ENCODE results near the gene MAP3K12.
"Not testable (repeated sequence)": the region's sequence is repeated elsewhere in the genome, so short reads cannot be mapped to it uniquely, and the experiment has no call there.

The MAP3K12 gene

DNA sequence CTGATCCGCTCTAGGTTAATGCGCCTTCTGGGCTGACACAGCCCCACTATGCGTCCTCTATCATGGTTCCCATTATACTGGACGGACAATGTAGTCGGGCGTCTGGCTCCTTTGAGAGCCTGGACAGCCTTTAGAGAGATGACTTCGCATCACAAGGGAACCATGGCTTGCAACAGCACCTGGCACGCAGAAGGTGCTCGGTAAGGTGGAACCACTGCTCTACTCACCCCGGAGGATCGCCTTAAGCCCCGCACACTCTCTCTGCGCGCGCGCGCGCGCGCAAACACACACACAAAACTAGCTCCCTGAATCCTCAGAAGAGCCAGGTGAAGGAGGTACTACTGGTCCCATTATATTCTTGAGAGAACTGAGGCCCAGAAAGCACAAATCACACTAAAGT, 7.1 kb downstream of the MAP3K12 start:
- no peak for DNase-seq (ENCODE audit: low read depth)

DNA sequence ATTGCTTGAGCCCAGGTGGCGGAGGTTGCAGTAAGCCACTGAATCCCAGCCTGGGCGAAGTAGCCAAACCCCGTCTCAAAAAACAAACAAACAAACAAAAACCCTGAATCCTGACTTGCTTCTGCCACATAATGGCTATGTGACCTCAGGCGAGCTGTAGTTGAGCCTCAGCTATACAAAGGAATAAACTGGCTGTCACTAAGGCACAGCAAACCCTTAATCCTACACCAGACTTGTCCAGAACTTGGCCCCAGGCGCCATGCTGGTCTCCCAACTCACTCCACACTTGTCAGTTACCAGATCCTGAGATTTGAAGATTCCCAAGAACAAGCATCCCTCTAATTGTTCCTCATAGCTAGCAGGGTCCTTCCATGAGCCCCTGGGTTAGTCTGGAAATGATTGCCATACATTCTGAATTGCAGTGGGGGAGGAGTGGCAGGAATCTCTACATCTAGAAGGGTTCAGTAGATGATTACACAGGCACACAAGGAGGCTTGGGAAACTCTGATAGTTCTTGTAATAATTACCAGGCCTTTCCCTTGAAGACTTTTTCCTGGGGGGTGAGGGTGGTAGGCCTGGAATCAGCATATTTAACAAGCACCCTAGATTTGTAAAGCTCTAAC, 9.9 kb downstream of the MAP3K12 start:
- no peak for DNase-seq (ENCODE audit: low read depth)

DNA sequence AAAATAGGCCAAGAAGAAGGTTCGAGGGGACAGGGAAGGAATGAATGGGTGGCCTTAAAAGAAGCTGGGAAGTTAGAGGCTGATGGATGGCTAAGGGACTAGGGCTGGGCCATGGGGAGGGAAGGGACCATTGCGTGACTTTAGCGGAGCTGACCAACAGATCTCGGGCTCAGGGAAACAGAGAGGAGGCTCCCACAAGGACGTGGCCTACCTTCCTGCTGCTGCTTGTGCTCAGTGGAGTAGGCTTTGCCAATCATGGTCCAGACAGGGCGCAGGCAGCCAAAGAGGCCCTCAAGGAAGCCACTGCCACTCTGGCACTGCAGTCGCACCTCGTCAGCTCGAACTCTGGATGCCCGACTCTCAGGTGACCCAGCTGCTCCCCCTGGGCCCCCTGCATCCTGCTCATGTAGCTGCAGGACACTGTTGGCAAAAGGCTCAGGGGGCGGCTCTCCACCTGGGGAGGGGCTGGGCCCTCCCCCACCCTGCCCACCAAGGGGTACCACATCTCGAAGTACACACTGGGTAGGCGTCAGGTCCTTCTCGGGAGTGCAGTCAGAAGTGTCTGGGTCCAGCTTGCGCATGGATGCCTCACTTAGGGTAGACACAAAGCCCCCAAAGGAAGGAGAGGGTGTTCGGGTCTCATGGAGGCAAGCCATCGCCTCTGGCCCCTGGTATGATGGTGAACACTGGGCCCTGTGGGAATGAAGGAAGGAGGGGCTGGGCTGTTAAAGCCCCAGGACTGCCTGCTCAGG, 12.3 kb downstream of the MAP3K12 start:
- no peak for DNase-seq (ENCODE audit: low read depth)

DNA sequence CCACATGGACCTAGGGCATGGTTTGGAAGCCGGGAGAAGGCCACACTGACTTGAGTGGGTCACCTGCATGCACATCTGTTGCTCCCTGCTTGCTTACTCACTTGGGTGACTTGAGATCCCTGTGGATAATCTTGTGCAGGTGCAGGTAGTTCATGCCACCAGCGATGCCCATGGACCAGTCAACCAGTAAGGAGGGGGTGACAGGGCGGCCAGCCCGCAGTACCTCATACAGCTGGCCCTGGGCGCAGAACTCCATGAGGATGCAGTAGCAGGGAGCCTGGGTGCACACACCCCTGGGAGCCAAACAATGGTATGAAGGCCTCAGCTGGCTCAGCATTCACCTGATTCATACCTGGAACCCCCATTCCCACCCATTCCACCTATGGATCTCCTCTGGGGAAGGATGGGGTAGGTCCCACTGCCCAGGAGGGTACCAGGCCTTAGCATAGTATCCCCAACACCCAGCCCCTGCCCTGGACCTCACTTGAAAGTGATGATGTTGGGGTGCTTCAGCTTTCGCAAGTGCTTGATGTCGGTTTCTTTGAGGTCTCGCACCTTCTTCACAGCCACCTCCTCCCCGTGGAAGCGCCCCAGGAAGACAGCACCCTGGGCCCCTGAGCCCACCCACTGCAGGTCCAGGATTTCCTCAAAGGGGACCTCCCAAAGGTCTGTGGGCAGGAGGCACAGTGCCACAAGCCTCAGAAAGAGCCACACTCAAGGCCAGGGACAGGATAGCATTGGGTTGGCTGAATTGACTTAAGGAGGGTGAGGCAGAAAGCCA, 13.1 kb downstream of the MAP3K12 start:
- DNase-seq (ENCODE audit: low read depth) = no peak

DNA sequence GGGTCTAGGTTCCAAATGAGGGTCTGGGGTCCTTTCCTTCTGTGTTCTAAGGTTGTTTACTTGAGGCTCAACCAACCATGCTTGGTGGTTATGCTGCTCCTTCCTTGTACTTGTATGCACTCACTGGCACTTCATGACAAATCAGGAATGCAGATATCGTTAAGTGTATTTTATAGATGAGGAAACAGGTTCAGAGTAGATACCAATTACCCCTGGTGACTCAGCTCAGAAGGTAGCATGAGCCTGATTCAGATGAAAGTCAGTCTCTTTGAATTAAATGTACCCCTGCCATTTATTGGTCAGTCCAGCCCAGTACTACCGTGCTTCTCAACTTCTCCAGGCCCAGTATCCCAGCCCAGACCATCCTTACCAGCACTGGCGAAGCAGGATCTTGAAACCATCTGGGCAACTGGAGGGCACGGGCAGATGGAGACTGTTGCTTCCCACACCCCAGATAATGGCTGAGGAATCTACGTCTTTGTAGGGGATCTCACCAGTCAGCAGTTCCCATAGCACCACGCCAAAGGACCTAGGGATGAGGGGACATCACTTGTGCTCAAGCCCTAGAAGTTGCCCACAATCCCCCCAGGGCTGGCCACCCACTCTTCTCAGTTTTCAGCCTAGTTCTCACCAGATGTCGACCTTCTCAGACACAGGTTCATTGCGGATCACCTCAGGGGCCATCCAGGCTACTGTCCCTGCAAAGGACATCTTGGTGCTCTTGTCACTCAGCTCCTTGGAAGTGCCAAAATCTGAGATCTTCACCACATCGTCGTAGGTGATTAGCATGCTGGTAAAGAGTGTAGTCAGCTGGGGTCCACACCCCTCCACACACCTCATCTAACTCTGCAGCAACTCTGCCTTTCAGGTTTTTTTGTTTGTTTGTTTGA, 14.3 kb downstream of the MAP3K12 start:
- no peak for DNase-seq (ENCODE audit: low read depth)

DNA sequence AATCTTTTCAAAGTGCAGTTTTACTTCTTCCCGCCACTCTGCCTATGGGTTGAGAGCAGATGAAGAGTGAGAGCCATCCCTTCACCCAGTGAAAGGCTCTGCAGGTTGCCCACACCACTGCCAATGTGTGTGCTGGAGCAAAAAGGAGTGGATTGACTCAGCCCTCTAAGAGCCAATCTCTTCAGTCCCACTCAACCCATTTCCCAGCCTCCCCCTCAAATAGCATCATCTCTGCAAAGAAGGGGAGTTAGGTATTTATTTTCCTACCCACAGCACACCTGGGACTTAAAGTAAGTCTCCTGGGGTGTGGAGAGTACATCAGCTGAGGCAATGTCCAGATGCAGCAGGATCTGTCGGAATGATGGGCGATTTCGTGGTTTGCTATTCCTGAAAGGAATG, 15.3 kb downstream of the MAP3K12 start:
- DNase-seq (ENCODE audit: low read depth) = no peak

DNA sequence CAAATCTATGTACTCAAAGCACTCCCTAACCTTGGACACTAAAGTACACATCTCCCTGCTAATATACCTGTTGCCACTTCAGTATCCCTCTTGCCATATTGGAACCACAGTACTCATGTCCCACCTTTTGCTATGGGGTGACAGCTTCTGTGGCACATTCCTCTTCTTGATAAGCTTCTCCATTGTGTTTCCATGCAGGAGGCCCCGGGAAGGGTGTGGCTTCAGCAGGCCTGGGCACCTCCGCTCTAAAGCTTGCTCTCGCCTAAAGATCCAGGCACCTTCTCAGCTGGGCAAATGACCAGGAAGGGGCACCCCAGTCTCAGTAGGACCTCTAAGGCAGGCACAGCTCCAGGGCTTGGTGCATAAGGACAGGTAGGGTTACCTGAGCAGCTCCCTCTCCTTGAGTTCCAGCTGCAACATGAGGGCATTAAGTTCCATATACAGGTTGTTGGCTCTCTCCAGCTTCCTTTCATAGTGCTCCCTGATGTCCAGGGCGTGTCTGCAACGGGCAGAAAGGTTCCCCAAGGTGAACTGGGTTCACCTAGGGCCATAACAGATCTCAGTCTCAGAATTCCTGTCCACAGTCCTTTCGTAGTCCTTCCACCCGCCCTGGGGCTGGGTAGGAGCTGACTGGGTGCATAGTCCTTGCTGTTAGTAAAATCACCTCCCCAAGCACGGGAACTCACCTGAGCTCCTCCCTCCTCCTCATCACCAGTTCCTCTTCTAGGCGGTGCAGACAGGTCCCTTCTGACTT, 15.9 kb downstream of the MAP3K12 start:
- DNase-seq (ENCODE audit: low read depth) = no peak

DNA sequence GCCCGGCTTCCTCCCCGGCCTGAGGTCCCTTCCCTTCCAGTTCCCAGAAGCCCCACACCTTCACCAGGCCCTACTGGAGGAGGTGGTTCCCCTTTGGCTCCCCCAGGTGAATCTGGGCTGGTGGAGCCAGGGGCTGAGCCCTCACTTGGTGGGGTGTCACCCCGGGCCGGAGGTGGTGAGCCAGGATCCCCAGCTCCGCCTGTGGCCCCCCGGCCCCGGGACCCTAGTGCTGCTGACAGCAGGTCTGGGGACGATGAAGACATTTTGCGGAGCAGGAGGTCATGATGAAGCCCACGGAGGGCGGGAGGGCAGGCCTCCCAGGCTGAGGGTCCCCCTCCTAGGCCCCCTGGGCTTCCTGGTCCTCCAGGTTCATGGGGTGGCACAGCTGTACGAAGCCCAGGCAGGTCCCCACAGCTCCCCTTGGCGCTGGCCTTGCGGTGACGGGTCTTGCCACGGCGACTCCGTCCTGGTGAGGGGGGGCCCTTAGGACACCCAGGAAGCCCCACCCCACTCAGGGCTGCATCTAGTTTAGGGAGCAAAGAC, 16.6 kb downstream of the MAP3K12 start:
- no peak for DNase-seq (ENCODE audit: low read depth)

DNA sequence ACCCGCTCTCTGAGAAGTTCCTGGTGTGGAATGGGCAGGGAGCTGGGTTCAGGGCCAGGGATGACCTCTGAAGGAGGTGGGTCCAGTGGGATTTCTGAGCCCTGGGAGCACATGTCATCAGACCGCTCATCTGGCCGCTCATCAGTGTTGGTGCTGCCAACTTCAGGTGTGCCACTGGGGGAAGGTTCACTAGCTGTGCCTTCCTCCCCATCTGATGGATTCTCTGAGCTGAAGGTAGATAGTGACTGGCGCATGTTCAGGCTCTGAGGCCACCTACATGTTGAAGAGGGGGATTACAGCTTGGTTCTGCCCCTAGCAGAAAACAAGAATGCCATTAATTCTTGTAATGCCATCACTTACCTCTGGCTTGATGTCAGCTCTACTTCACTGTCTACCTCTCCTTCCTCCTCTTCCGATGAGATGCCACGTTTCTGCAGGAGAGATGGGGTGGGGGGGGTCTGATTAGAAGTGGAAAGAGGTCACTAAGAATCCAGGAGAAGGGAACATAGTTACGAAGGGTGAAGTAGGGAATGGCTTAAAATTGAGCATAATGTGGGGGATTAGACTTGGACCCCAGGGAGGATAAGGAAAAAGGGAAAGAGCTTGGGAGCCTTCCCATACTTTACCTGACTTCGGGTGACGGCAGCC, 17.2 kb downstream of the MAP3K12 start:
- DNase-seq (ENCODE audit: low read depth) = no peak

DNA sequence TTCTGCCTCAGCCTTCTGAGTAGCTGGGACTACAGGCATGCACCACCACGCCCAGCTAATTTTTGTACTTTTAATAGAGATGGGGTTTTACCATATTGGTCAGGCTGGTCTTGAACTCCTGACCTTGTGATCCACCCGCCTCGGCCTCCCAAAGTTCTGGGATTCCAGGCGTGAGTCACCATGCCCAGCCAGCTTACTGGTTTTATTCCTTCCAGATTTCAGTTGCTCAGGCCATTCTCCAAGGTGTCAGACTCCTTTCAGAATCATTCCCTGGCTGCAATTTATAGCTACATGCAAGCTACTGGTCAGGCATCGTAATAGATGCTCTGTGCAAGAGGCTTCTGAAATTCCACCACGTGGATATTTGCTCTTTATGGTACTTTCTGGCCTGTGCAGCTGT, 17.8 kb downstream of the MAP3K12 start:
- not testable (repeated sequence) for DNase-seq (ENCODE audit: low read depth)

DNA sequence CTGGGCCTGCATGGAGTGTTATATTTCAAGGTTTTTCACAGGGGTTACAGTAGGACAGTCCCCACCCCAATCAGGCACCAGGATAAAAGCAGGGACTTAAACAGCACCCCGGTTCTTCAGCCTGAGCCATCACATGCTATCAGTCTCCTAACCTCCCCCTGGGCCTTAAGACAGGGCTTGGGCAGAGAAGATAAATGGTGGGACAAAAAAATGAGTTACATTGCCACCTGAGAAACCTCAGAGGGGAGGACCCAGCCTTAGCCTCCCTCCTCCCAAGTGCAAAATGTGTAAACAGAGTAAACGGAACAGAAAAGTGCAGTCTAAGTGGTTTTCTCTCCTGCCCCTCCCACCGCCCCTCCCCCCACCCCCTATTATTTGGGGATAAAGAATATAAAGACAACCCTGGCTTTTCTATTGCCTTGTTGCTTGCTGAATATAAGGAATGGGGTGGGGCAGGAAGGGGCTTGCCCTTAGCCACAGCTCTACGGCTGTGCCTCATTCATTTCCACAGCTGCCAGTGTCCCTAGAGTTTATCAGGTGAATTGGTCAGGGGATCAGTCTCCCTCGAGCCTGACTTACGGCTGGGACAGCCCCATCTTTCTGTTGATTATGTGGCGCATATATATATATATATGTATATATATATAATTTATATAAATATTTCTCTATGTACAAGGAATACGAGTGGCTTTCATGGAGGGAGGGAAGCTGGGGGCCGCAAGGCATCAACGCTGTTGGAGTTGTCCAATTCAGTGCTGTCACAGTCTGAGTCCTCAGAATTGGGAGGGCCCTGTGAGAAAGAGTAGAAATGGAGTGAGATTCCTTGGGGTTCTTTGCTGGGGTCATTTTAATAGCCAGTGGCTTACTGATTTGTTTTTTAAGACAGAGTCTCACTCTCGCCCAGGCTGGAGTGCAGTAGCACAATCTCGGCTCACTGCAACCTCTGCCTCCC, 18.5 kb downstream of the MAP3K12 start:
- no peak for DNase-seq (ENCODE audit: low read depth)

DNA sequence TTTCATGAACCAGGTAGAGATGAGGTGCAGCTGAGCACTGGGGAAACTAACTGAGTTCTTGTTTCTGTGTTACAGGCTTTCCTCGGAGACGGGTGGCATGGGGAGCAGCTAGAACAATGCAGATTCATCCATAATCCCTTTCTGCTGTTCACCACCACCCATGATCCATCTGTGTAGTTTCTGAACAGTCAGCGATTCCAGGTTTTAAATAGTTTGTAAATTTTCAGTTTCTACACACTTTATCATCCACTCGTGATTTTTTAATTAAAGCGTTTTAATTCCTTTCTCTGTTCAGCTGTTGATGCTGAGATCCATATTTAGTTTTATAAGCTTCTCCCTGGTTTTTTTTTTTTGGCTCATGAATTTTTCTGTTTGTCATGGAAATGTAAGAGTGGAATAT, 19.9 kb downstream of the MAP3K12 start:
- DNase-seq (ENCODE audit: low read depth) = no peak

DNA sequence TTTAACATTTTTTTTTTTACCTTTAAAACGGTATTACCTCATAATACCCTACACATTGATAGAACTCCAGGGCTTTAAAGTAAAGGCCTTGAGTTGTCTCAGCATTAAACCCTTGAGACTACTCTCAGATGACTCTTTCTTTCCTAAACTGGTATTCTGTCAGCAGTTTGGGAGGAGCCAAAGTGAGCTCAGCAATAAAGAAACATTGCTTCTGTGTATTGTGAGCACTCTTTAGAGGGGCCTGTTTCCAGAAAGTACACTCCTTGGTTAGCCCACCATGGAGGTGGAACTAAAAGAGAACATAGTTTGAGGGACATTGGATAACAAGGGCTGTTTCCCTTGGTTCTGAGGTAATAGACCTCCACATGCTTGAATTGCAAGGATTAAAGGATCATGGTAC, 20.4 kb downstream of the MAP3K12 start:
- no peak for DNase-seq (ENCODE audit: low read depth)

DNA sequence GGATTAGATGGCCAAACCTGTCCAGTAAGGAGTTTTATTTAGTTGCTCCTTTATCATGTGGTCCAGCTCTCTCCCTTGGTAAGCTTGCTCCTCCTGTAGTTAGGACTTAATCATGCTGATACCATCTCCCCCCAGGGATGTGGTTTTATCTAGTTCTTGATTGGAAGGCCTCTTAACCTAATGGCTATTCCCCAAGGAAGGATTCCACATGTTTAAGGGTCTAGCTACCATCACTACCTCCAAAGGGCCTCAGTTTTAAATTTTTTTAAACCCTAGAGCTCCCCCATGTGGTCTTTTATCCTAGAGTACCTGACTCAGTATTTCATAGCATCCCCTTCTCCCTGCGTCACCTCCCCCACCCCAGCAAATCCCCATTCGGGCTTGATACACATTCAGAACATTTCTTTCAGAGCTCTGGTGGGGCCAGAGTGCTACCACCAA, 22.5 kb downstream of the MAP3K12 start:
- DNase-seq (ENCODE audit: low read depth) = no peak

DNA sequence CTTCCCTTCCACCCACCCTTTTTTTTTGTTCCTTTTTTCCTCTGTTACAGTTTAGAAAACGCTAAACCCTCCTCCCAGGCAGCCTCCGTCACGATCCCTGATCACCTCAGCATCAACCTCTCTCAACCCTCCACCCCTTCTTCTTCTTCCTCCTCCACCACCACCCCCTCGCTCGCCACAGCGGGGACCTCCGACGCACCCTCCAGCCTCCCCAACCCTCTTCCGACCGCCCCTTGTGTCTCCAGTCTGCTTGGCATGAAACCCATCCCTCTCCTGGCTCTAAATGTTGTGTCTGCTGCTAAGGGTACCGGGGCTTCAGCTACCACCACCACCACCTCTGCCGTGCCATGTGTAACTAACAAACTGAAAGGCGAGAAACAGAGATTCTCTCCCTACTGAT, 24.4 kb downstream of the MAP3K12 start:
- DNase-seq (ENCODE audit: low read depth) = no peak

DNA sequence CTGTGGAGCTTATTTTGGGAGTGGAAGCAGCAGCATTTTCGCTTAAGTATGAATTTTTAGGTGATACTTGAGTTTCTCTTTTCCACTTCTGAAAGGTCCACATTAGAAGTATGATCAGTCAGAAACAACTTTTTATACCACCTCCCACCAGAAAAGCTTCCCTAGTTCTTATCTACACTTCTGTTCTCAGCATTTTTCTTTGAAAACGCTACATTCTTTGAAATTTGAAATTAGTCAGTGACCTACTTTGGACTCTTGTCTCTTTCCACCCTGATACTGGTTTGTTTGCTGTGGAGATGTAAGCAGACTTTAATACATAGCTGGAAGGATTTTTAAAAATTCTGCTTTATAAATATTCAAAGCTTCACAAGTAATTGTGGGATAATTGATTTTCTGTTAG, 25.2 kb downstream of the MAP3K12 start:
- DNase-seq (ENCODE audit: low read depth) = no peak

DNA sequence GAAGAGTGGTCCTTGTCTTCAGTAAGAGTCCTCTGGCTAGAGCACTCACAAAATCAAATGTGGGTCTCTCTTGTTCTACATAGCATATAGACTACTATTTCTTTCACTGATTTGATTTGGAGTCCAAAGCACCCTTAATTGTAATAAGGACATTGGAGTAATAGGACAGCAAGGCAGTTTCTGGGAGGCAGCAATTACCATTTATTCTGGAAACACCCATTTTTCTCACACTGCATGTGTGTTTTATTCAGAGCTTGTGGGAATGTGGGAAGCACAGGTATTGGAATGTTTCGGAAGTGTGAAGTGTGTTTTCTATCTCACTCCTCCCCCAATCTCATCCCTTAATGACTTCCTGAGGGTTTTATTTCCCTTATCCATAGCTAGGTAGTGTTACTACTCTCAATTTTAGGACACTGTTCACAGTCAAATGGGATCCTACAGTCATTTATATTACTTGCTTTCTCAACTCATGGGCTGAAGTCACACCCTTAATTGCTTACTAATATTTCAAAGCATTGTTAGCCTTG, 27.1 kb downstream of the MAP3K12 start:
- no peak for DNase-seq (ENCODE audit: low read depth)

DNA sequence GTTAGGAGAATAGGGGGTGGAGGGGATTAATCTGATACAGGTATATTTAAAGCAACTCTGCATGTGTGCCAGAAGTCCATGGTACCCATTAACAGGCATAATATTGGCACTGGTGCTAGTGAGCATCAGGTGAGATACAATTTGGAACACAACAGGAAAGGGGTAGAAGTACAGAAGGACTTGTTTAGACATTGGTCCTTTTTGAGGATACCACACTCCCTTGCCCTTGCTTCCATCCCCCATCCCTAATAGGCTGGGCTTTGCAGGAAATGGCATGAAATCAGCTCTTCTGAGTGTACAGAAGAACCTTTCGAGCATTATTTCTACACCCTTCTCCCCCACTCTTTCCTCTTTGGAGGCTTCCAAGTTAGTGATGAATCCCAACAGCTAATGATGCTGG, 31.0 kb downstream of the MAP3K12 start:
- DNase-seq (ENCODE audit: low read depth) = no peak

DNA sequence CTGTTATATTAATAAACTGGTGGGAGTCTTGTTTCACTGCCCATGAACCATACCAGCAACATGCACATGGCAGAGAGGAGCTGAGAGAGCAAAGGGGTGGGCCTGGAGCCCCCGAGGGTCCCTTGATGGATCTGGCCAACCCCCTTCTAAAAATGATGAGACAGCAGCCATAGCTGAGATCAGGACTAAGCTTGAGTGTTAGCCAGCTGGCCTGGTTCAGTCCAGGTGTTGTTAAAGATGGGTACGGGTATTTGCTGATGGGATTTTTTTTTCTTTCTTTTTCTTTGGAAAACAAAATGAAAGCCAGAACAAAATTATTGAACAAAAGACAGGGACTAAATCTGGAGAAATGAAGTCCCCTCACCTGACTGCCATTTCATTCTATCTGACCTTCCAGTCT, 31.4 kb downstream of the MAP3K12 start:
- no peak for DNase-seq (ENCODE audit: low read depth)
